Thoracic aorta (tissue), 2 donors: ENCODE measurements around the gene CCND2. TPM values are rescaled to one million over a fixed set of nuclear protein-coding genes. Genes with fewer than 3 reads are reported as not detected.

ENCODE experiments used
- ATAC-seq: fragments of 150-250 bp; one replicate; pipeline ENCODE4 v1.8.0; 2017; ENCODE audit warnings: low read depth; ENCODE audit not compliant: insufficient number of reproducible peaks, low FRiP score
- DNase-seq: peaks from one replicate; pipeline ENCODE4 v3.0.0-alpha.2; 2020; ENCODE audit warnings: low spot score
- H3K27ac ChIP-seq, 2 donors: fragments of 200-600 bp; sonication (generic); 1 replicate in 1 of 2; 2 replicates in 1 of 2; pipeline ENCODE4 v1.5.1; 2016; ENCODE audit warnings: mild to moderate bottlenecking in 2 of 2, moderate library complexity in 2 of 2
- H3K27me3 ChIP-seq: fragments of 200-600 bp; sonication (generic); replicated peaks from 2 replicates; pipeline ENCODE4 v1.6.0; 2016; ENCODE audit warnings: mild to moderate bottlenecking; ENCODE audit not compliant: insufficient read depth
- H3K36me3 ChIP-seq: fragments of 200-600 bp; sonication (generic); one replicate; pipeline ENCODE4 v1.5.1; 2016
- H3K4me1 ChIP-seq, 2 donors: fragments of 200-600 bp; sonication (generic); 1 replicate in 1 of 2; 2 replicates in 1 of 2; pipeline versions ENCODE4 v1.5.1 to v1.6.0; 2016; ENCODE audit warnings: low read depth in 2 of 2, mild to moderate bottlenecking in 1 of 2; ENCODE audit not compliant: control insufficient read depth in 1 of 2
- H3K4me3 ChIP-seq: fragments of 200-600 bp; sonication (generic); 2 replicates; pipeline ENCODE4 v1.5.1; 2016; ENCODE audit warnings: mild to moderate bottlenecking
- H3K9me3 ChIP-seq: fragments of 200-600 bp; sonication (generic); 2 replicates; pipeline ENCODE4 v1.5.1; 2016
- total RNA-seq, 2 donors: library from RNA; depleted of rRNA; stranded (reverse); fragments of >200 nt; gene quantifications; one replicate each; pipeline versions ENCODE4 v1.1.0 to v1.2.3, GENCODE V29; 2016
- TF ChIP-seq, protein P1 (sequence below): fragments of 200-600 bp; sonication (generic); IDR thresholded peaks from one replicate; pipeline ENCODE4 v1.5.1; 2019; ENCODE audit warnings: antibody characterized with exemption

CCND2 gene
- total RNA-seq, 2 donors from 2014 or later = 108 to 153 TPM

DNA sequence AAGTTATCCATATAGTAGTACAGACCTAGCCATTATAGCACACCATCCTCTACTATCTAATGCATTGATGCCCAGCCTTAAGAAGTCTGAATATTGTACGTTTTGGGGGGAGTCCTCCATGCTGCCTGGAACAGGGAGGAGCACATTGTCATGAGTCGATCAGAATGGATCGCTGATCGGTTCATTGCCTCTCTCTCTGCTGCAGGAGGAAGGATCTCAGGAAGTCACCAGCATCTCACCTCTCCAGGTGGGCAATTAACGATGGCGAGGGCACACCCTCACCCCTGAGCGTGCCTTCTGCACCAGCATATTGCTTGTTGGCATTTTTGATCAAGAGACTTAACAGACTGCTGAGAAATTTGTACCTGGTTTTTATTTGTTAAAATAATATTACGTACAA lies 11.5 kb downstream of the CCND2 start:
- Histone ChIP-seq H3K27ac (no peak overlapping the region), H3K4me1 (peaks cover 18 to 54% of the 10 kb centered on the region in 2 donors), H3K27me3 (no peaks in the 10 kb centered on the region), H3K9me3 (no peaks in the 10 kb centered on the region), H3K4me3 (no peak overlapping the region), H3K36me3 (peaks cover 58% of the 10 kb centered on the region)
- TF ChIP-seq, protein P1, sequence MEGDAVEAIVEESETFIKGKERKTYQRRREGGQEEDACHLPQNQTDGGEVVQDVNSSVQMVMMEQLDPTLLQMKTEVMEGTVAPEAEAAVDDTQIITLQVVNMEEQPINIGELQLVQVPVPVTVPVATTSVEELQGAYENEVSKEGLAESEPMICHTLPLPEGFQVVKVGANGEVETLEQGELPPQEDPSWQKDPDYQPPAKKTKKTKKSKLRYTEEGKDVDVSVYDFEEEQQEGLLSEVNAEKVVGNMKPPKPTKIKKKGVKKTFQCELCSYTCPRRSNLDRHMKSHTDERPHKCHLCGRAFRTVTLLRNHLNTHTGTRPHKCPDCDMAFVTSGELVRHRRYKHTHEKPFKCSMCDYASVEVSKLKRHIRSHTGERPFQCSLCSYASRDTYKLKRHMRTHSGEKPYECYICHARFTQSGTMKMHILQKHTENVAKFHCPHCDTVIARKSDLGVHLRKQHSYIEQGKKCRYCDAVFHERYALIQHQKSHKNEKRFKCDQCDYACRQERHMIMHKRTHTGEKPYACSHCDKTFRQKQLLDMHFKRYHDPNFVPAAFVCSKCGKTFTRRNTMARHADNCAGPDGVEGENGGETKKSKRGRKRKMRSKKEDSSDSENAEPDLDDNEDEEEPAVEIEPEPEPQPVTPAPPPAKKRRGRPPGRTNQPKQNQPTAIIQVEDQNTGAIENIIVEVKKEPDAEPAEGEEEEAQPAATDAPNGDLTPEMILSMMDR = no peak
- DNase-seq (no peak), ATAC-seq (no peak)

DNA sequence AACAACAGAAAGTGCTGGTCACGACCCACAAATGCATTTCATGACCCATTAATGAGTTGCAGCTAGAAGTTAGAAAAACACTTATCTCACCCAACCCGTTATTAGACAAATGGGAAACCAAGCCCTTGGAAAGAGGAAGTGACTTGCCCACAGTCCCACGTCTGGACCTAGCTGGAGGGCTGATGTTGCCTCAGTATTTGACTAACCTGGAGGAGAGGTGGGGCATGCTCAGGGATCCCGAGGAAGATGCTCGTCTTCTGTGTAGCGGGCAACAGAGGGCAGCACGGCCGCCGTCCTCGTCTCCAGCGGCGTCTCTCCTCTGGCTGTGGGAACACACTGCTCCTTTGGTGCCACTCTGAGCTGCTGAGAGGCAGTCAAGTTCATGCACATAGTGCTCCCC lies 12.7 kb downstream of the CCND2 start:
- H3K27me3 ChIP-seq = no peaks in the 10 kb centered on the region
- H3K4me1 ChIP-seq = peaks cover 11 to 54% of the 10 kb centered on the region in 2 donors
- H3K27ac ChIP-seq = no peak overlapping the region
- TF ChIP-seq, protein P1 = no peak
- H3K9me3 ChIP-seq = no peaks in the 10 kb centered on the region
- H3K4me3 ChIP-seq = no peak overlapping the region
- ATAC-seq (no peak), DNase-seq (no peak)
- H3K36me3 ChIP-seq = peaks cover 61% of the 10 kb centered on the region

DNA sequence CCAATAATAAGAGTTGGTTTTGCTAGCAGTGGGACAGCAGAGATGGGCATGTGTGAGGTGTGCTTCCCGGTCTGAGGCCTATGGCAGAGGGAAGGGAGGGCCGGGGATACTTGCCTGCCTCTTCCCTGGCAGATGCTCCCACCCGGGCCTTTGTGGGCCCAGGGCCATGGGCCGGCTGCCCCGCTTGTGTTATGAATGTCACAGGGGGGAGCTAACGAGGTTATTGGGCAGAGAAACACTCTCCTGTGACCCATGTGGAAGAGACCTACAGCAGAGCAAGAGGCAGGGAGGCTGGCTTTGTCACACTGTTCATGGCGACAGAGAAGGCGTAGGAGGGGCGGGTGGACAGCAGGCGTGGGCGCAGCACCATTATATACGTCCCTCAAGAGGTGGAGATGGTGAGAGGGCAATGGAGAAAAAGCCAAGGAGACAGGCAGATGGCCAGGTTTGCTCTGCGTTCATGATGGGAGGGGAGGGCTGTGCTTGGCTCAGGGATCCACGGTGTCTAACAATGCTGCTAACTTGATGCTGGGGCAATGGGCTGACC lies 13.3 kb downstream of the CCND2 start:
- no peak overlapping the region for H3K4me3 ChIP-seq
- TF ChIP-seq, protein P1 = no peak
- peaks cover 57% of the 10 kb centered on the region for H3K36me3 ChIP-seq
- peaks cover 13 to 54% of the 10 kb centered on the region in 2 donors for H3K4me1 ChIP-seq
- ATAC-seq (no peak), DNase-seq (no peak)
- H3K9me3 ChIP-seq = no peaks in the 10 kb centered on the region
- H3K27me3 ChIP-seq = no peaks in the 10 kb centered on the region
- no peak overlapping the region for H3K27ac ChIP-seq

DNA sequence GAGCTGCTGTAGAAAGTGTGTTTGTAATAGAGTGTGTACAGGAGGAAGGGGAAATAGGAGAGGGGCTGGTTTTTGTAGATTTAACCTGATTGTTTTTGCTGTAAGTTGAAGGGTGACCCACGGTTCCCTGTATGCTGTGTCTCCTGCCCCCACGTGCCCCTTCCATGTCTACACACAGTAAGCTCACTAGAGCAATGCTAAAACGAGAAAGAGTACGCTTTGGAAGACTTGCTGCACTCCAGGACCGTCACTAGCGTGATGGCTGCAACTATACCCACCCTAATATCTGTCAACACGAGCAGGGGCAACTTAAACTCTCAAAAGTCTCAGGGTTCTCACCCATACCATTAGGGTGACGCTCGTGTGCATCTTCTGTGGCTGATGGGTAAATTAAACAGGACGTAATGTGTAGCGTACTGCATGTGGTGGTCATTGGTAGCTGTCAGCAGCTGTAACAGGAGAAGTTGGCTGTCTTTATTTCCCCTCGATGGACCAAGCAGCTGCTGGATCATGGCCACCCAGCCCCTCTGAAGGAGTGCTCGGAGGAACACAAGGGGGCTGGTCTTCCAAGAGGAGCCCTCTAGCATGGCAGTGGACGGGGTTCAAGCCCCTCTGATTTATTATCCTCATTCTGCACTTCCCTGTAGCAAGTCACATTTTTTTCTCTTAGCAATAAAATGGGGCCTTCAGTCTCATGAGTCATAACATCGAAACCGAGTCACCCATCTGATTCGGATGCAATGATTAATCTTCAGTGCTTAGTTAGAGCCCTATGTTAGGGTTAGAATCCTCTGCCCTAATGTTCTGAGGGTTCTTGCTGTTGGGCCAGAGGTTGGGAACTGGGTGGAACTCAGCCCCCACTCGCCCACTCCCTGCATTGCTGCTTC lies 14.0 kb downstream of the CCND2 start:
- TF ChIP-seq, protein P1 = no peak
- Histone ChIP-seq H3K36me3 (peaks cover 56% of the 10 kb centered on the region), H3K27me3 (no peaks in the 10 kb centered on the region), H3K9me3 (no peaks in the 10 kb centered on the region), H3K4me1 (peaks cover 17 to 59% of the 10 kb centered on the region in 2 donors), H3K27ac (no peak overlapping the region), H3K4me3 (no peak overlapping the region)
- DNase-seq = no peak
- ATAC-seq = no peak

DNA sequence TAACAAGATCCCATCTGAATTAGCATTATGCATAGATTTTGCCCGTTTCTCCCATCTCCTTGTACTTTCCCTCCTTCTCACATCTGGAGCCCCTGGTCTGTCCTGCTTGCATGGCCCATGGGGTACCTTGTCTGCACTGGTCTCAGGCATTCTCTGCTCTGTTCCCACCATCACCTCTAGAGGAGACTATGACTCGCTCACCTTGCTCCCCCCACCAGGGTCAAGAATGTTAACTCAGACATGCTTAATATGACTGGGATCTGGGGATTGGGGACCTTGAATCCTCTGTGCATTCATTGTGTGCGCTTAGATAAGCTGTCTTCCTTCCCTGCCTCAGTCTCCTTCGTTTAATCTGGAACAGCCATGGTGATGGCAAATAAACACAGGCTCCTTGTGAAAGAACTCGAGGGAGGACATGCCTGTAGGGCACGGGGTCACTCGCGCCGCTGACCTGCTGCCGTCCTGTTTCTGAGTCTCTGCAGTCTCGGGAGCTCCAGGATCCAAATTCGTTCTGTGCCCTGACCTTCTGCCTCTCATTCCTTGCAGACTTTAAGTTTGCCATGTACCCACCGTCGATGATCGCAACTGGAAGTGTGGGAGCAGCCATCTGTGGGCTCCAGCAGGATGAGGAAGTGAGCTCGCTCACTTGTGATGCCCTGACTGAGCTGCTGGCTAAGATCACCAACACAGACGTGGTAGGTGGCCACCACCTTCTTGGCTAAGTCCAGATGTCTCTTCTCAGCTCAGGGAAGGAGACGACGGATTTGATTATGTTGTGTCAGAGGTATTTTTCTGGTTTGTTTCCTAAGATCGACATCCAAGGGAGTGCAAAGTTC lies 15.0 kb downstream of the CCND2 start:
- H3K4me3 ChIP-seq = peak overlapping the region; percentile 24
- H3K4me1 ChIP-seq = peaks cover 17 to 64% of the 10 kb centered on the region in 2 donors
- H3K27ac ChIP-seq = no peak overlapping the region
- H3K27me3 ChIP-seq = no peaks in the 10 kb centered on the region
- ATAC-seq (no peak), DNase-seq (no peak)
- no peaks in the 10 kb centered on the region for H3K9me3 ChIP-seq
- H3K36me3 ChIP-seq = peaks cover 50% of the 10 kb centered on the region
- TF ChIP-seq, protein P1 = no peak
